T47D (cell line): Measurements from ENCODE around the gene CTDNEP1.

Experiments used
- DNase-seq, 2 experiments: peaks; one replicate each; pipeline versions ENCODE4 v3.0.0 to v3.0.0-alpha.2; 2011 to 2012; ENCODE audit warnings: low read depth in 1 of 2, low spot score in 1 of 2
- JUND ChIP-seq: IDR thresholded peaks from 2 replicates; pipeline ENCODE4 v1.6.1; 2012; ENCODE audit warnings: low read depth
- in situ Hi-C: cut with HindIII; loops from 2 replicates; pipeline ENCODE4 v1.10.0; 2016; ENCODE audit warnings: low sequenced_read_pairs, low pct_unique_long_range_greater_than_20kb

The CTDNEP1 gene

GRCh38 chr17:7219812-7220592 lies 31.5 kb downstream of the CTDNEP1 start, which contains the start of the genes ACADVL and DLG4:
TSS of gene ACADVL (plus strand) at chr17:7219938. CDS start at chr17:7219985, 47 bp downstream.
TSS of gene DLG4 (minus strand) at chr17:7219836.
- in situ Hi-C loops: no loop called here
- peak; percentile 80 to 97 for DNase-seq
- no peak for TF ChIP-seq JUND

- no peak for TF ChIP-seq JUND
- in situ Hi-C loops: no loop called here
- no peak for DNase-seq
These were observed 32.2 kb downstream of the CTDNEP1 start for GRCh38 chr17:7219229-7219811.

GRCh38 chr17:7218758-7219157 lies 32.8 kb downstream of the CTDNEP1 start:
- in situ Hi-C loops: no loop called here
- no peak for TF ChIP-seq JUND
- no peak for DNase-seq

- DNase-seq: no peak
- in situ Hi-C loops: no loop called here
- TF ChIP-seq JUND: no peak
These were observed 33.4 kb downstream of the CTDNEP1 start for GRCh38 chr17:7218166-7218565.

GRCh38 chr17:7217113-7217987 lies 34.2 kb downstream of the CTDNEP1 start:
- peak in 1 of 2 experiments; percentile 83 for DNase-seq
- in situ Hi-C loops: no loop called here
- no peak for TF ChIP-seq JUND

GRCh38 chr17:7216242-7217112 lies 35.1 kb downstream of the CTDNEP1 start:
- in situ Hi-C loops: no loop called here
- no peak for TF ChIP-seq JUND
- no peak for DNase-seq

GRCh38 chr17:7215652-7216180 lies 35.8 kb downstream of the CTDNEP1 start:
- no peak for DNase-seq
- in situ Hi-C loops: no loop called here
- TF ChIP-seq JUND: no peak

GRCh38 chr17:7215136-7215638 lies 36.3 kb downstream of the CTDNEP1 start:
- no peak for DNase-seq
- in situ Hi-C loops: no loop called here
- TF ChIP-seq JUND: no peak

- peak; percentile 89 to 97 for DNase-seq
- in situ Hi-C loops: no loop called here
- no peak for TF ChIP-seq JUND
These were observed 37.0 kb downstream of the CTDNEP1 start for GRCh38 chr17:7214300-7215135.

GRCh38 chr17:7213895-7214299 lies 37.6 kb downstream of the CTDNEP1 start:
- in situ Hi-C loops: no loop called here
- peak; percentile 39 to 84 for DNase-seq

More at GRCh38 chr17:7213895-7214299, 37.6 kb downstream of the CTDNEP1 start:
- TF ChIP-seq JUND: no peak
